Hematopoietic multipotent progenitor cell treated with erythropoietin and hydrocortisone succinate and interleukin-3 and kit ligand, for 6 days (in vitro differentiated cells): ENCODE results near the gene OR2M3.
"Not testable (repeated sequence)": the region's sequence is repeated elsewhere in the genome, so short reads cannot be mapped to it uniquely, and the experiment has no call there.

Experiments used
- DNase-seq: peaks from one replicate; pipeline ENCODE4 v3.0.0-alpha.2; 2015

Gene OR2M3, protein sequence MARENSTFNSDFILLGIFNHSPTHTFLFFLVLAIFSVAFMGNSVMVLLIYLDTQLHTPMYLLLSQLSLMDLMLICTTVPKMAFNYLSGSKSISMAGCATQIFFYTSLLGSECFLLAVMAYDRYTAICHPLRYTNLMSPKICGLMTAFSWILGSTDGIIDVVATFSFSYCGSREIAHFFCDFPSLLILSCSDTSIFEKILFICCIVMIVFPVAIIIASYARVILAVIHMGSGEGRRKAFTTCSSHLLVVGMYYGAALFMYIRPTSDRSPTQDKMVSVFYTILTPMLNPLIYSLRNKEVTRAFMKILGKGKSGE

DNA sequence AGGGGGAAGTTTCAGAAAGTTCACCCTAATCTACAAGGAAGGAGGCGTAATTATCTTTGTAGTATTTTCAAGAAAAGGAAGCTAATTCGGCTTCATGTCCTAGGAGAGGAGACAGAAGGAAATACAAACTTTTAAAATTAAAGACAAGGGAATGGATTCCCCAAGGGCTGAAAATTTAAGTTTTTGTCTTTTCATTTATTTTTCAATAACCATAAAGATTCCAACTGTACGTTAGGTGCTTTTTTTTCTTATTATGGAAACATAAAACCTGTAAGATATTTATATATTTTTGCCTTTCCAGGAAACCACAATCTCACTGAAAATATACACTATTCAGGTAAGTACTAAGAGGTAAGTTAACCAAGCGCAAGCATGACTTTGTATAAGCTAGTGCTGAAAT lies at the start of gene OR2M3:
Gene OR2M3 (plus strand): TSS at position 301 of the 400 bp plus-strand sequence. CDS start 5,803 bp downstream, outside the sequence.
- DNase-seq = no peak

DNA sequence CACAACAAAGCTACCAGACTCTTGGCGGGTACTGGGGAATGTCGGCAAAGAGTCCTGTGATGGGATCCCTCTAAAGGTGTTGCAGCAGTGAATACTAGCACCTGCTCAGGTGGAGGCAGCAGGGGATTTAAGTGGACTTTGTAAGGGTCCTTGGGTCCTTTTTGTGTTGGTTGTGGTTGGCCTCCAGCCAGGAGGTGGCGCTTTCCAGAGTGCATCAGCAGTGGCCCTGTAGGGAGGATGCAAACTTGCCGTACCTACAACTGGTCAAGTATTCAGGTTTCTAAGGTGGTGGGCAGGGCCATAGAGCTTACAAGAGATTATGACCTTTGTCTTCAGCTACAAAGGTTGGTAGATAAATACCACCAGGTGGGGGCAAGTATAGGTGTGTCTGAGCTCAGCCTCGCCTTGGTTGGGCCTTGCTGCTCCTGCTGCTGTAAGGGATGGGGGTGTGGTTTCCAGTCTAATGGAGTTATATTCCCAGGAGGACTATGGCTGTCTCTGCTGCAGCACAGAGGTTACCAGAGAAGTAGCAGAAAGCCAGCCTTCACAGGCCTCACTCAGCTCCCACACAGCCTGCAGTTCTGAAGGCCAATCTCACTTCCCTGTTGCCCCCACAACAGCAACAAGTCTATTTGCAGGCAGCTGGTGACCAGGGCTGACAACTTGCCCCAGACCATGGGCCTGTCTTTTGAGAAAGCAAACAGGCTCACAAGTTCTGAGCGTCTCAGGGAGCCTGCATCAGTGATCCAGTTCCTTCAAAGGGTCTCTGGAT lies 44.8 kb upstream of the OR2M3 start:
- DNase-seq = no peak

DNA sequence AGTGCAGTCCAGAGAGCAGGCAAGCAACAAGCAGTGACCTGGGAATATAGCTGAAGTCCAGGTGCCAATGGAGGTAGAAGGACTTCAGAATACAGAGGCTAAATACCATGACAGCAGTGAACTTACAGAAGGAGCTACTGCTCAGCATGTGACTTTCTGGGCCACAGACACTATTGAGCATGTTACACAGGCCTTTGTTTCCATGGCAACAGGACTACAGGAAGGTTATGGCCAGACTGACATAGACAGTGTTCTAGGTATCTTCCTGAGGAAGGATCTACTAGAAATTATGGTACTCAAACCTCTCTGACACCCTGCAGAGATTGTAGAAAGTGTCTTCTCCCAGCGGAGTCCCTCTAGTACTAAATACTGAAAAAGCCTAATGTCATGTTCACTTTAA lies 41.1 kb upstream of the OR2M3 start:
- peak; percentile 7 for DNase-seq

DNA sequence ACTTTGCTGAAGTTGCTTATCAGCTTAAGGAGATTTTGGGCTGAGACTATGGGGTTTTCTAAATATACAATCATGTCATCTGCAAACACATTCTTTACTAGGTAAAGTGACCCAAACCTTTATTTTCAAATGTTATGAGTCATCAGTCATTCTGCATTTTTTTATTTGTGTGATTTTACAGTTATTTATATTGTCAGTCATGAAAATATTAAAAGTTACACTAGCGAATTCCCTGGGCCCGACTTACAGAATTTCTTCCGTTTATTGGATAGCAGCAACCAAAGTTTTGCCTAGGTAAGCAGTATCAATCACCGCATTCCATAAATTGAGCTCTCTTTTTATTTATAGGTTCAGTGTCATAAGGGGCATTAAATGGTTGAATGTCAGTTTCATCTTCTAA lies 38.3 kb upstream of the OR2M3 start:
- DNase-seq = no peak

DNA sequence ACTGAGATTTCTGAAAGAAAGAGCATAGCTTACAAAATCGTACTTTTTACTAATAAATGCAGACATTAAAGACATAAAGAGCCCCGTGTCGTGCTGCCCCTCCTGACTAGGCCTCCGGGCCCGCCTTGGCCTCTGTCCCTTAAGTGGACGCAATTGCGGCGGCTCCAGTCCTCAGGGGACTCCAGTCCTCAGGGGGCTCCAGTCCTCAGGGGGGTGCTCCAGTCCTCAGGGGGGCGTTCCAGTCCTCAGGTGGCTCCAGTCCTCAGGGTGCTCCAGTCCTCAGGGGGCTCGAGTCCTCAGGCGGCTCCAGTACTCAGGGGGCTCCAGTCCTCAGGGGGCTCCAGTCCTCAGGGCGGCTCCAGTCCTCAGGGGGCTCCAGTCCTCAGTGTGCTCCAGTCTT lies 33.0 kb upstream of the OR2M3 start:
- no peak for DNase-seq

DNA sequence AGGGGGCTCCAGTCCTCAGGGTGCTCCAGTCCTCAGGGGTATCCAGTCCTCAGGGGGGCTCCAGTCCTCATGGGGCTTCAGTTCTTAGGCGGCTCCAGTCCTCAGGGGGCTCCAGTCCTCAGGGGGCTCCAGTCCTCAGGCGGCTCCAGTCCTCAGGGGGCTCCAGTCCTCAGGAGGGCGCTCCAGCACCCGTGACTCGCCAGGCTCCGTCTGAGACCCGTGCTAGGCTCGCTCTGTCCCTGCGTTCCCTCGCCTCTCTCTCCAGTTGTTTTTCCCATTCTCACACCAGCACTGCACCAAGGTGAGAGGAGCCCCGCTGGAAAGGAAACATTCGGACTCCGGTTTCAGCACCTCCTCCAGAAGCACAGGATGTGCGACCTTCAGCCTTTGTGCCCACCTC lies 31.9 kb upstream of the OR2M3 start:
- DNase-seq = no peak

DNA sequence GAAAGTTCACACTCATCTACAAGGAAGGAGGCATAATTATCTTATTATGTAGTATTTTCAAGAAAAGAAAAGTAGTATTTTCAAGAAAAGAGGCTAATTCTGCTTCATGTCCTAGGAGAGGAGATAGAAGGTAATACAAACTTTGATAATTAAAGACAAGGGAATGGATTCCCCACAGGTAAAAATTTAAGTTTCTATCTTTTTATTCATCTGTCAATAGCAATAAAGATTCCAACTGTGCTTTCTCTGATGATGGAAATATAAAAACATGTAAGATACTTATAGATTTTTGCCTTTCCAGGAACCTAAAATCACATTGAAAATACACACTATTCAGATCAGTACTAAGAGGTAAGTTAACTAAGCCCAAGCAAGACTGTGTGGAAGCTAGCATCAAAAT lies 22.5 kb upstream of the OR2M3 start, which contains the start of gene OR2M2:
Gene OR2M2 (plus strand): TSS at position 301 of the 400 bp plus-strand sequence. CDS start 5,165 bp downstream, outside the sequence.
- DNase-seq = no peak

DNA sequence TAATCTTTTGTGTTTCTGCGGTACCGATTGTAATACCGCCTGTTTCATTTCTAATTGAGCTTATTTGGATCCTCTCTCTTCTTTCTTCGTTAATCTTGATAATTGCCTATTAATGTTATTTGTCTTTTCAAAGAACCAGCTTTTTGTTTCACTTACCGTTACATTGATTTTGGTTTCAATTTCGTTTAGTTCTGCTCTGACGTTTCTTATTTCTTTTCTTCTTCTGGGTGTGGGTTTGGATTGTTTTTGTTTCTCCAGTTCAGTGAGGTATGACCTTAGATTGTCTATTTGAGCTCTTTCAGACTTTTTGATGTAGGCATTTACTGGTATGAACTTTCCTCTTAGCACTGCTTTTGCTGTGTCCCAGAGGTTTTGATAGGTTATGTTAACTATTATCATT lies 13.1 kb upstream of the OR2M3 start:
- DNase-seq = no peak

DNA sequence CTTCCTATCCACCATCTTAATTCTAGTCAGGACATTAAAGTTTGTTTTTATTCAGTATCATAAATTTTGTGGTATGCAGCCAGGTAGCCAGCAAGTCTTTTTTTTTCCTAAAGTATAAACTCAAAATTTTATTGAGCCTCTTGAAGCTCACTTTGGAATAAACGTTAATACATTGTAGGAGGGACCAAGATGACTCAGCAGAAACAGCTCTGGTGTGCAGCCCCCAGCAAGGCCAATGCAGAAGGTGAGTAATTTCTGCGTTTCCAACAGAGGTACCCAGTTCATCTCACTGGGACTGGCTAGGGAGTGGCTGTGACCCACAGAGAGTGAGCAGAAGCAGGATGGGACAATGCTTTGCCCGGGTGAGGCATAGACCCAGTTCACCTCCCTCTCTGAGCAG lies 9.7 kb upstream of the OR2M3 start:
- DNase-seq = no peak

DNA sequence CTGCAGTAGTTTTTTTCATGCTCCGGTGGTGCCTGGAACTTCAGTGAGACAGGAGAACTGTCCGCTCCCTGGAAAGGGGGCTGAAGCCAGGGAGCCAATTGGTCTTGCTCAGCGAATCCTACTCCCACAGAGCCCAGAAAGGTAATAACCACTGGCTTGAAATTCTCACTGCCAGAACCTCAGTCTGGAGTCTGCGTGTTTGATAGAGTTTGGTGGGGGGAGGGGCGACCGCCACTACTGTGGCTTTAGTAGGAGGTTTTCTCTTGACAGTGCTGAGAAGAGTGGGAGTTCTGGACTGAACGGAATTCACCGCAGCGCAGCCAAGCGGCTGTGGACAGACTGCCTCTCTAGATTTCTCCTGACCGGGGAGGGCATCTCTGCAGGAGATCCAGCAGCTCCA lies 8.0 kb upstream of the OR2M3 start:
- no peak for DNase-seq

DNA sequence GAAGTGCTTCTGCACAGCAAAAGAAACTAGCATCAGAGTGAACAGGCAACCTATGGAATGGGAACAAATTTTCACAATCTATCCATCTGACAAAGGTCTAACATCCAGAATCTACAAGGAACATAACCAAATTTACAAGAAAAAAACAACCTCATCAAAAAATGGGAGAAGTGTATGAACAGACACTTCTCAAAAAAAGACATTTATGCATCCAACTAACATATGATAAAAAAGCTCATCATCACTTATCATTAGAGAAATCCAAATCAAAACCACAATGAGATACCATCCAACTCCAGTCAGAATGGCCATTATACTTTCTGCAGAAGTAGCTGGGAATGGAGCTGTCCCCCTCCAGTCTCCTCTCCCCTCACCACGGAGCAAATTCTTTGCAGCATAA lies 2.9 kb upstream of the OR2M3 start:
- DNase-seq = no peak

DNA sequence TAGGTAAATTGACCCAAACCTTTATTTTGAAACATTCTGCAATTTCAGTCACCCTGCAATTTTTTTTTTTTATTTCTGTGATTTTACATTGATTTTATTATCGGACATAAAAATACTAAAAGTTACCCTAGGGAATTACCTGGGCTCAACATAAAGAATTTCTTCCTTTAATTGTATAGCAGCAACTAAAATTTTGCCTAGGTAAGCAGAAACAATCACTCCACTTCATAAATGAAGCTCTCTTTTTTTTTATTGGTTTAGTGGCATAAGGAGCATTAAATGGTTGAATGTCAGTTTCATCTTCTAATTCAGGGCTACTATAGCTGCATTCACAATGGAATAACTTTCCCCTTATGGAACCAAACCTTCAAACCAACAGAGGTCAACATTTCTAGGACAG lies 18.8 kb downstream of the OR2M3 start:
- no peak for DNase-seq

DNA sequence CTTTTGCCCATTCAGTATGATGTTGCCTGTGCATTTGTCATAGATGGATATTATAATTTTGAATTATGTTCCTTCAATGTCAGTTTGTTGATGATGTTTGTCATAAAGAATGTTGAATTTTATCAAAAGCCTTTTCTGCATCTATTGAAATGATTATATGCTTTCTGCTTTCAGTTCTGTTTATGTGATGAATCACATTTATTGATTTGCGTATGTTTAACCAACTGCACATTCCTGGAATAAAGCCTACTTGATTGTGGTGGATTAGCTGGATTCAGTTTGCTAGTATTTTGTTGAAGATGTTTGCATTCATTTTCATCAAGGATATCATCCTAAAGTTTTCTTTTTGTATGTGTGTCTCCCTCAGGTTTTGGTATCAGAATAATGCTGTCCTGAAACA lies 28.5 kb downstream of the OR2M3 start:
- no peak for DNase-seq

DNA sequence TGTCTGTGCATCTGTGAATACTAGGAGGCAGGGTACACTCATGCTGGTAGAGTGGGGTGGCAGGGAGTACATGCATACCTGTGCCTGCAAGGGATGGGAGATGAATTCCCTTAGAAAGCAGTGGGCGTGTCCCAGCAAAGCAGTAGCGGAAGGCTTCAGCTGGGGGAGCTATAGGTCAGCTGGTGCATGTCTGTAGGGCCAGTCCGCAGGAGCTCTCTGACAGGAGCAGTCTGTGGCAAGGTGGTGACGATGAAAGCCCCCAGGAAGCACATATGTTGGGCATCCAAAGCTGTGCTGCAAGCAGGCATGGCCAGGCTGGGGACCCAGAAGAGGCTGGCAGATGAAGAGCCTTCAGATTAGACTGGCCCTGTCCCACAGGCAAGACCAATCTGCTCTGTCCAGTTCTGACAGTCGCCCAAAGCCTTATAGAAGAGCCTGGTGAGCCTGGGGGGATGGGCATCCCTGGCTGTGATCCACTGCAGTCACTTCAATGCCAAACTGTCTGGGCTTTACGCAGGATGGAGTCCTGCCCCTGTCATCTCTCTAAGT lies 32.4 kb downstream of the OR2M3 start:
- no peak for DNase-seq

DNA sequence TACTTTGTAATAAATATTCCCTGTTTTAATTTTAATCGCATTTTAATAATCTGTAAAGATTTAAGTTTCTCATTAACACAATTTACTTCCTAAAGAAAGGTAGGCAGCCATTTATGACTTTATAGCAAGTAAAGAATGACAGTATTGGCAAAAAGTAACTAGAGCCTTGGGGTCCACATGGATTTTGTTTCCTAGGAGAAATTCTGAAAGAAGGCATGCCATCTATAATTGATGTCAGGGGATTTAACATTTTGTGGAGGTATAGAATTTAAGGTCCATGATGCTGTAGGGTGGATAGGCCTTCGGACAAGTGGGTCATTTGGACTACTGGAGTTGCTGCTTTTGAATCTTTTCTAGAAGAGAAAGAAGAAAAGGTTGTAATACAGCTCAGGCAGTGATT lies 34.1 kb downstream of the OR2M3 start, which contains the start of gene OR2M4:
Gene OR2M4 (plus strand): TSS at position 301 of the 400 bp plus-strand sequence. CDS start 7,512 bp downstream, outside the sequence.
- DNase-seq = no peak

DNA sequence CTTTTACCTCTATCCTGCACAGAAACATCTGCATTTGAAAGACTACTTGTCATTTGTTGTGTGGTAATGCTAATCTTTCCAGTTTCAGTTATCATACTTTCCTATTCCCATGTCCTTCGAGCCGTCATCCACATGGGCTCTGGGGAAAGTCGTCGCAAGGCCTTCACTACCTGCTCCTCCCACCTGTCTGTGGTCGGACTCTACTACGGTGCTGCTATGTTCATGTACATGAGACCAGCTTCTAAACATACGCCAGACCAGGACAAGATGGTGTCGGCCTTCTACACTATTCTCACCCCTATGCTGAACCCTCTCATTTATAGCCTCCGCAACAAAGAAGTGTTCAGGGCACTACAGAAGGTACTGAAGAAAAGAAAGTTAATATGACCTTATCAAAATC lies 42.4 kb downstream of the OR2M3 start:
- DNase-seq = no peak

DNA sequence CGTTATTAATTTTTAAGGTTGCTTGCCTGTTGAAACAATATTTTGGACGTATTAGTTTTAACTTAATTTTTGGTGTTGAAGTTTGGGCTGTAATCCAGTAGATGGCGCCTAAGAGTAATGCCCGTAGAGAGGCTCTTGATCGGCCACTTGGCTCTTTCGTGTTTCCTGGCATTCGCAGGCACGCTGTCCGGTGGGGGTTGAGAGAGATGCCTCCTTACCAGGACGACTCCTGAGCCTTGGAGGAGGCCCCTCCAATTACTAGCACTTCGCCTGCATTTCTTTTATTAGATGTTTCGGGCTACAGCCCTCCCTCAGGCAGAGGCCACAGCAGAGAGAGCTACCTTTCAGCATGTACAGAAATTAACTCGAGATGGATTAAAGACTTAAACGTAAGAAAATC lies 46.1 kb downstream of the OR2M3 start:
- DNase-seq = peak; percentile 84

DNA sequence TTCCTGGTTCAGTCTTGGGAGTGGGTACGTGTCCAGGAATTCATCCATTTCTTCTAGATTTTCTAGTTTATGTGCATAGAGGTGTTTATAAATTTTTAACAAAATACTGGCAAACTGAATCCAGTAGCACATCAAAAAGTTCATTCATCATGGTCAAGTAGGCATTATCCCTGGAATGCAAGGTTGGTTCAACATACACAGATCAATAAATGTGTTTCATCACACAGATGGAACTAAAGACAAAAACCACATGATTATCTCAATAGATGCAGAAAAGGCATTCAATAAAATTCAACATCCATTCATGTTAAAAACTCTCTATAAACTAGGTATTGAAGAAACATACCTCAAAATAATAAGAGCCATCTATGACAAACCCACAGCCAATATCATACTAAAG lies 62.2 kb downstream of the OR2M3 start:
- not testable (repeated sequence) for DNase-seq
